ENCODE results near the gene LENG9.

Gene LENG9

DNA sequence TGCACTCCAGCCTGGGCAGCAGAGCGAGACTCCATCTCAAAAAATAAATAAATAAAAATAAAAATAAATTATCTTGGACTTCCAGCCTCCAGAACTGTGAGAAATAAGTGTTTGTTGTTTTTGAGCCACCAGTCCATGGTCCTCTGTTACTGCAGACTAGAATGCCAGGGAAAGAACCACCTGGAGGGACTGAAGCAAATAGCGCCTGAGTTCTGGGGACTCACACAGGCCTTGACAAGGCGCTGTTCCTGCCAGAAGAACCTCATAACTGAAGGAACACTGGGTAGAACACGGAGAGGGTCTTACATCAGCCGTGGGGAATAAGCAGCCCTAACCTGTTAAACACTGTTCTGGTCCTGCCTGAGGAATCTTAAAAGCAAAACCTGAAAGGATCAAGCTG, 22.9 kb downstream of the LENG9 start:
- POLR2A ChIA-PET, result interaction anchor here (4.0 kb wide), 1 partner anchor 8 kb away, joined by 38 read pairs; the partner anchor contains the start of gene LENG8

DNA sequence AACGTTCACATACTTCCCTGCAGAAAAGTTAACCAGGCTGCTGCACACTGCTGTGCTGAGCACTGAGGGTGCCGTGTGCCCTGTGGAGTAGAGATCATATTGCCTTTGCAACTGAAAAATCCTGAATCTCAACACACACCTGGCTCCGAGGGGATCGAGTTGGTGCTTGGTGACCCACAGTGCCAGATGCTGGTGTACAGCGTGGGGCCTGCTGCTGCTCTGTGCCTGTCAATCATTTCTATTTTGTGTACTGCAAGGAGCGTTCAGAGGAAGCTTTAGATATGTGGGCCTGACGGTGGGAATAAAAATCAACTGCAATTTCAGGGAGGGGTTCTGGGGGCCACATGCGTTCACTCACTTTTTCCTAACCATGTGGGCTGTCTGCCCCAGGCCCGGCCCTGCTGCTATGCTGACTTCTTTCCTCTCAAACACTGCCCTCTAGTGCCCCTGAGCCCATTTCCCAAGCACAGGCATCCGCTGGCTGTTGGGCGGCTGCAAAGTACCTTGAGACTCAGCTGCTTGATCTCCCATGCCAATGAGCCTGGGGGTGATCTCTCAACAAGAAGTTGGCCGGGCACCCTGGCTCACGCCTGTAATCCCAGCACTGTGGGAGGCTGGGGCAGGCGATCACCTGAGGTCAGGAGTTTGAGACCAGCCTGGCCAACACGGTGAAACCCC, 24.3 kb downstream of the LENG9 start:
- TF ChIP-seq ZNF660 (tag by site-specific recombination; IDR thresholded peaks at IDR 0.05), result 0 out of 2 replicates have a peak, but pooled peaks have one; percentile 29
- TF ChIP-seq, protein P1, sequence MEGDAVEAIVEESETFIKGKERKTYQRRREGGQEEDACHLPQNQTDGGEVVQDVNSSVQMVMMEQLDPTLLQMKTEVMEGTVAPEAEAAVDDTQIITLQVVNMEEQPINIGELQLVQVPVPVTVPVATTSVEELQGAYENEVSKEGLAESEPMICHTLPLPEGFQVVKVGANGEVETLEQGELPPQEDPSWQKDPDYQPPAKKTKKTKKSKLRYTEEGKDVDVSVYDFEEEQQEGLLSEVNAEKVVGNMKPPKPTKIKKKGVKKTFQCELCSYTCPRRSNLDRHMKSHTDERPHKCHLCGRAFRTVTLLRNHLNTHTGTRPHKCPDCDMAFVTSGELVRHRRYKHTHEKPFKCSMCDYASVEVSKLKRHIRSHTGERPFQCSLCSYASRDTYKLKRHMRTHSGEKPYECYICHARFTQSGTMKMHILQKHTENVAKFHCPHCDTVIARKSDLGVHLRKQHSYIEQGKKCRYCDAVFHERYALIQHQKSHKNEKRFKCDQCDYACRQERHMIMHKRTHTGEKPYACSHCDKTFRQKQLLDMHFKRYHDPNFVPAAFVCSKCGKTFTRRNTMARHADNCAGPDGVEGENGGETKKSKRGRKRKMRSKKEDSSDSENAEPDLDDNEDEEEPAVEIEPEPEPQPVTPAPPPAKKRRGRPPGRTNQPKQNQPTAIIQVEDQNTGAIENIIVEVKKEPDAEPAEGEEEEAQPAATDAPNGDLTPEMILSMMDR (tag by site-specific recombination; IDR thresholded peaks at IDR 0.05), result peak; percentile 68
- TF ChIP-seq ZIC2 (tag by site-specific recombination; IDR thresholded peaks at IDR 0.05), result peak; percentile 62
- TF ChIP-seq ZNF654 (tag by site-specific recombination; IDR thresholded peaks at IDR 0.05; ENCODE audit: low read depth), result peak; percentile 40
- TF ChIP-seq ZFP37 (tag by site-specific recombination; IDR thresholded peaks at IDR 0.05), result no peak
- TF ChIP-seq ZNF768 (tag by site-specific recombination; IDR thresholded peaks at IDR 0.05), result no peak
- no peak for TF ChIP-seq ZBTB8A (tag by site-specific recombination; IDR thresholded peaks at IDR 0.05)
- TF ChIP-seq ZNF335 (tag by site-specific recombination; conservative IDR thresholded peaks at IDR 0.05), result peak; percentile 50
- no peak for TF ChIP-seq ZNF560 (tag by site-specific recombination; IDR thresholded peaks at IDR 0.05; ENCODE audit: borderline replicate concordance)
- no peak for TF ChIP-seq YY1 (tag by site-specific recombination; IDR thresholded peaks at IDR 0.05)
- no peak for TF ChIP-seq ZNF274 (IDR thresholded peaks at IDR 0.05; ENCODE audit: low read length)
- TF ChIP-seq ZNF274 (tag by site-specific recombination; IDR thresholded peaks at IDR 0.05; ENCODE audit: borderline replicate concordance), result no peak
- Histone ChIP-seq H3K27ac (ENCODE audit: extremely low read depth, low read depth, low read length) (no peak overlapping the region), H3K4me1 (ENCODE audit: control insufficient read depth, insufficient read depth, low read length) (no peaks in the 10 kb centered on the region), H3K9me3 (ENCODE audit: control insufficient read depth, insufficient read depth, low read depth, low read length) (no peaks in the 10 kb centered on the region), H3K4me3 (ENCODE audit: low read depth, low read length) (no peak overlapping the region), H3K36me3 (ENCODE audit: control insufficient read depth in 2 of 2, insufficient read depth in 1 of 2, low read length in 2 of 2) (peaks cover 15 to 20% of the 10 kb centered on the region in 2 experiments; a peak in 2 of 3 replicates)
- ChIA-PET CTCF (interaction anchor here (0.6 to 4.8 kb wide), 18 partner anchors 9 to 1272 kb away, joined by 3 to 43 read pairs (median 5); partner anchors contain the start of genes CDC42EP5, LENG8 and TTYH1), POLR2A (interaction anchor here (0.9 to 4.0 kb wide), 3 partner anchors 9 to 14 kb away, joined by 3 to 38 read pairs (median 17); partner anchors contain the start of gene LENG8)

More for the DNA sequence above, 22.9 kb downstream of the LENG9 start:
- Histone ChIP-seq H3K27ac (ENCODE audit: extremely low read depth, low read depth, low read length) (no peak overlapping the region), H3K4me3 (ENCODE audit: low read depth, low read length) (no peak overlapping the region), H3K9me3 (ENCODE audit: control insufficient read depth, insufficient read depth, low read depth, low read length) (no peaks in the 10 kb centered on the region), H3K36me3 (ENCODE audit: control insufficient read depth in 2 of 2, insufficient read depth in 1 of 2, low read length in 2 of 2) (peaks cover 24 to 26% of the 10 kb centered on the region in 2 experiments; a peak in 2 of 3 replicates), H3K4me1 (ENCODE audit: control insufficient read depth, insufficient read depth, low read length) (no peaks in the 10 kb centered on the region)
- CTCF ChIA-PET, result interaction anchor here (0.8 to 4.8 kb wide), 5 partner anchors 9 to 49 kb away, joined by 3 to 43 read pairs (median 8); partner anchors contain the start of gene LENG8
- TF ChIP-seq ZNF548 (tag by site-specific recombination; IDR thresholded peaks at IDR 0.05) (no peak), ZBTB20 (tag by site-specific recombination; IDR thresholded peaks at IDR 0.05) (no peak), ZNF157 (tag by site-specific recombination; IDR thresholded peaks at IDR 0.05) (no peak)
- TF ChIP-seq, protein P2, sequence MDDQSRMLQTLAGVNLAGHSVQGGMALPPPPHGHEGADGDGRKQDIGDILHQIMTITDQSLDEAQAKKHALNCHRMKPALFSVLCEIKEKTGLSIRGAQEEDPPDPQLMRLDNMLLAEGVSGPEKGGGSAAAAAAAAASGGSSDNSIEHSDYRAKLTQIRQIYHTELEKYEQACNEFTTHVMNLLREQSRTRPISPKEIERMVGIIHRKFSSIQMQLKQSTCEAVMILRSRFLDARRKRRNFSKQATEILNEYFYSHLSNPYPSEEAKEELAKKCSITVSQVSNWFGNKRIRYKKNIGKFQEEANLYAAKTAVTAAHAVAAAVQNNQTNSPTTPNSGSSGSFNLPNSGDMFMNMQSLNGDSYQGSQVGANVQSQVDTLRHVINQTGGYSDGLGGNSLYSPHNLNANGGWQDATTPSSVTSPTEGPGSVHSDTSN (CRISPR knock-in tag; IDR thresholded peaks at IDR 0.05), result no peak

DNA sequence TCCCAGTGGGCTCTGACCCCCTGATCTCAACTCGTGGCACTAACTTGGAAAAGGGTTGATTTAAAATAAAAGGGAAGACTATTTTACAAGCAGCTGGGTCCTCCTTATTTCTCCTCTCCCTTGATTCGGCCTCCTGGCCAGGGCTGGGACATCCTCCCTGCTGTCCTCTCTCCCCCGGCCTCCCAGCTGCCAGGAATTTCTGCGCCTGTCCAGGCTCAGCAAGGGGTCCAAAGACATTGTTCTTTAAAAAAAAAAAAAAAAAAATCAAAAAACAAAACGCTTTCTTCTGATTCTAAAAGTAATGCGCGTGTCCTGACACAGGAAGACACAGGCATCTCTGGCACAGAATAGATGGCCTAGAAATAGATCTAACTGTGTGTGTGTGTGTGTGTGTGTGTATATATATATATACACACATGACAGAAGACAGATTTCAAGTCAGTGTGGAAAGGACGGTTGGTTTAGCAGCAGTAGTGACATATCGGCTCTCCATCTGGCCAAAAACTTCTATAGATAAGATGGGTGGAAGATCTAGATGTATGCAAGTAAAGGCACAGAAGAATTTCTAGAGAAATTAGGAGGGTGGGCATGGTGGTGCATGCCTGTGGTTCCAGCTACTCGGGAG, 26.8 kb downstream of the LENG9 start:
- no peak overlapping the region for H3K4me3 ChIP-seq (ENCODE audit: low read depth, low read length)
- no peaks in the 10 kb centered on the region for H3K9me3 ChIP-seq (ENCODE audit: control insufficient read depth, insufficient read depth, low read depth, low read length)
- POLR2A ChIA-PET, result interaction anchor here (0.7 to 4.0 kb wide), 2 partner anchors 12 kb away, joined by 3 to 38 read pairs; partner anchors contain the start of gene LENG8
- 0 out of 2 replicates have a peak, but pooled peaks cover under 1% of the 10 kb centered on the region for H3K4me1 ChIP-seq (ENCODE audit: control insufficient read depth, insufficient read depth, low read length)
- H3K36me3 ChIP-seq (ENCODE audit: control insufficient read depth in 2 of 2, insufficient read depth in 1 of 2, low read length in 2 of 2), result peaks cover 0 to 10% of the 10 kb centered on the region in 2 experiments; a peak in 2 of 3 replicates
- CTCF ChIA-PET, result interaction anchor here (4.2 to 4.8 kb wide), 2 partner anchors 13 to 46 kb away, joined by 29 to 43 read pairs; partner anchors contain the start of gene LENG8
- no peak overlapping the region for H3K27ac ChIP-seq (ENCODE audit: extremely low read depth, low read depth, low read length)
- no peak for TF ChIP-seq ZNF768 (tag by site-specific recombination; IDR thresholded peaks at IDR 0.05)
